Activated CD4-positive, alpha-beta T cell treated with anti-CD3 and anti-CD28 coated beads for 24 hours (primary cell): Measurements from ENCODE around the gene SEMA3F.

Source experiments
- DNase-seq, 2 donors: peaks; one replicate each; pipeline ENCODE4 v3.0.0-alpha.2; 2020; ENCODE audit warnings: low read depth in 2 of 2

The SEMA3F gene

DNA sequence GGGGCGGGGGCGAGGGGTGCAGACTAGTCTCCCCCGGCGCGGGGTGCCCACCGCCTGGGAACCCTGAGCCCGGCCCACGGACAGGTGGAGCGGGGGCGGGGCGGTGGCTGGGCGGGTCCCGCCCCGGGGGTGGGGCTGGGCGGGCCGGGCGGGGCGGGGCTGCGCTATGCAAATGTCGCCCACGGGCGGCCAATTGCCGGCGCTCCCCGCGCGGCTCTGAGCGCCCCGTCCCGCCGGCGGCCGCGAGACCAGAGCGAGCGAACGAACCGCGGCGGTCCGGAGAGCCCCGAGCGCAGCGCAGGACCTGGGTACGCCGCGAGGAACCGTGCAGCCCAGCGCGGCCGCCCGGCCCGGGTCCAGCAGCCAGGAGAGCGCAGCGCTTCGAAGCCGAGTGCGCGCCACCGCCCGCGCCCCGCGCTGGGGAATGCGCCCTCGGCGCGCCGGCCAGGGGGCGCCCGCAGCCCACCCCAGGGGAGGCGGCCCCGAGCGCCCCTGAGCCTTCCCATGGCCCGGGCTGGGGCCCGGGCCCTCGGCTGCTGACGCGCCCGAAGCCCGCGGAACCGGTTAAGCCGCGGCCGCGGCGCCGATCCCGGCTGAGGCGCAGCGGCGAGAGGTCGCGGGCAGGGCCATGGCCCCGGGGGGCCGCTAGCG, at the start of gene SEMA3F:
SEMA3F (plus strand) TSS at position 485 of the 651 bp plus-strand sequence. CDS start 4,299 bp downstream, outside the sequence.
- peak; percentile 39 to 42 for DNase-seq

GRCh38 chr3:50111757-50112156, 43.4 kb upstream of the SEMA3F start:
- DNase-seq = no peak

DNA sequence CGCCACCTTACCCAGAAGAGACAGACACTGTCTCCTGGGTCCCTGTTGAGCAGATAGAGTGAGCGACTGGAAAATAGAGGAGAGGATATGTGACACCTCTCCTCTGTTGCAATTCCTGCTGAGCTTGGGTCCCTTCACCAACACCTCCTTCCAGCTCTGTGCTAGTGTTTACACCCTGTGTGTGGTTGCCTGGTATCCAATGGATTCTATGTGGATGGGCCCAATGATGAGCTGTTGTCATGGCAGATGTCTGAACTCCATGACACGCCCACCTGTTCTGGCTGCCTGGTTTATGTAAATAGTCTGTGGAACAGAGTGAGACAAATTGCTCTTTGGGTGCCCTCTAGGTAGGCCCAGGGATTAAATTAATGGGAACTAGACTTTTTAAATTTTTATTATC, 42.7 kb upstream of the SEMA3F start:
- no peak for DNase-seq

- no peak for DNase-seq
These were observed 38.0 kb upstream of the SEMA3F start for GRCh38 chr3:50117120-50117519.

DNA sequence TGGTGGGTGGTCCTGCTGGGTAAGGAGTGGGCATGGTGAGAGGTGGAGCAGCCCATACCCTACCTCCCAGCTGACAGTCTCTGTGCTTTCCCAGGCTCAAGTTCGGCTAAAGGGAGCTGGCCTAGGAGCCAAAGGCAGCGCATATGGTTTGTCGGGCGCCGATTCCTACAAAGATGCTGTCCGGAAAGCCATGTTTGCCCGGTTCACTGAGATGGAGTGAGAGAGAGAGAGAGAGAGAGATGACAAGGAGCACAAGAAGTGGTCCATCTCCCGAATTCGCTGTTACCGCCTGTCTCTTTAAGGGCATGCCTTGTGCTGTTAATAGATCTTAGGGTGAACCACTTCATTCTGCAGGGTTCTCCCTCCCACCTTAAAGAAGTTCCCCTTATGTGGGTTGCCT, 36.9 kb upstream of the SEMA3F start:
- DNase-seq = no peak

DNA sequence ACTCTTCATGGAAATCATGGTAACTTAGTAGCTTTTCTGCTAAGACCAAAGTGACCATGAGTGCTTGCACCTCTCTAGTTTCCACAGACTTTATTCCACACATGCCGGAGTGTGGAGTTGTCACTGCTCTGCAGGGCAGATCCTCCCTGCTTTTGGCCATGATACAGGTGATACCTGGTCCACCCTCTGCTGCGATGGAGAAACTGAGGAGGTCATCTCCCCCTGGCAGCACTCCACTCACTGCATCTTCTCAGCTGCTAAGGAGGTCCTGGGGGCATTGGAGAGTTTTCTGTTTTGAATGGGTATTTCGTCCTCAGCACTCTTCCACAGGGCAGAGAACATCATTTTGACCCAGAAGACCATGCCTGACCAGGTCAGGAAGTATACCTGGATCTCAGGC, 35.3 kb upstream of the SEMA3F start:
- no peak for DNase-seq

DNA sequence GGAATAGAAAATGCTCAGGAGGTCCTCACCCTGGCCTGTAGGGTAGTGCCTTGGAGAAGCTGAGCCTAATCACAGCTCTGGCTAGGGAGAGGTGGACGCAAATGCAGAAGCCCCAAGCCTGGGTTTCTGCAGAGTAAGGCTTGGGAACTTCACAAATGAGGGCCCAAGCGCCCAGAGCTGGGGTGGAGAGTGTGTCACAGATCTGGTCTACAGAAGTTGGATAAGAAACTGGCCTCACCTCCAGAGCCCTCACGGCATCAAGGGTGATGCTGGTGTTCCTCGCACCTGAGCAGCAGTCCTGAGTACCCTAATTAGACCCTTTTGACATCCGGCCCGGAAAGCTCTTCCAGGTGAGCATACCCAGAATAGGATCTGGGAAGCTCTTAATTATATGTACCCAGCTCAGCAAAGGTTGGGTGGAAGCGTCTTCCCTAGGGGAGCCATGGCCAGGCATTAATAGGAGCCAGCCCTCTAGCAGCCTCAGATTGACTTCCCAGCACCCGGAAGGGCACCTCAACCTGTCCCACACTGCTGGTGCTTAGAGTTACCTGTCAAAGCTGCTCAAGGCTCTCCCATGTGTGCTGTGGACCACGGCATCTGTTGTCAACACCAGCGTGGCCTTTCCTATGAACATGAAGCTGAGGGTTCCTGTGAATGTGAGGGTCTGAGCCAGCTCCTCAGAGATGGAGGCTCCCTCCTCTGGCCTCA, 34.6 kb upstream of the SEMA3F start:
- DNase-seq = no peak

DNA sequence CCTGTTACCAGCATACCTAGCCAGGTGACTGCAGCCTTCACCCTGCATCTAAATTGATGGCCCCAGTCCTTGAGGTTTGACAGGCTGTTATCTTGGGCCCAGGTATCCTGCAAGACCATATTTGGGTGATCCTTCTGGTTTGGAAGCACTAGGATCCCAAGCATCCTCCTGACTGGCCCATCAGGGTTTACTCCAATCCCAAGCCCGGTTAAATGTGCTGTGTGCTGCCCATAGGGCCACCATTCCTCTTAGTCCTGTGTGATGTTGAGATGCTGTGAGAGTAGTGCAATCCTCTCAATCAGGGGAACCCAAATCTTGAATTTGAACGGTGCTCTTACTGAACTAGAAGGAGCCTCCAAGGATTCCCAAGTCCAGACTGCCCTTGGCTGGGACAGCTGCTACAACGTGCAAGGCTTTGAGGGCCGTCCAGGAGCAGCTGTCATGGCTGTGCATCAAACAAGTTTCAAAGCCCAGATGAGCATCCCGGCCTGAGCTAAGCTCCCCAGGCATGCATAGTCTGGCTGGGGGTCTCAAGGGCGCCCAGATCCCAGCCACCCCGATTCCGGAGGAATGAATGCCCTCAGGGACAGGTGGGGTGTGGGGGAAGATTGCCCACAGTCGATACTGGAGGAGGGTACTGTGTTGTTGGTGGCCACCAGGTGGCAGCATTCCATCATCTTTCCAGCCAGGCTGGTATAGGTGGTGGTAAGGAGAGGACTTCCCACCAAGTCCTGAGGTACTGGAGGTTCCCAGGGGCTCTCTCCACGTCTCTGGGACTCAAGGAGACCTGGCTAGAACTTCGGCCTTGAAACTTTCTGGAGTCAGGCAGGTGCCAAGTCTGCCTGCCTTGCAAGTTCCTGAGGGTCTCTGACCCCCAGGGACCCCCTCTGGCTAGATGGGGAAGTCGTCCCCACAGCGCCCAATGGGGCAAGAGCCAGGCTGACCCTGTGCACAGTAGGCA, 33.8 kb upstream of the SEMA3F start:
- peak; percentile 47 to 66 for DNase-seq

DNA sequence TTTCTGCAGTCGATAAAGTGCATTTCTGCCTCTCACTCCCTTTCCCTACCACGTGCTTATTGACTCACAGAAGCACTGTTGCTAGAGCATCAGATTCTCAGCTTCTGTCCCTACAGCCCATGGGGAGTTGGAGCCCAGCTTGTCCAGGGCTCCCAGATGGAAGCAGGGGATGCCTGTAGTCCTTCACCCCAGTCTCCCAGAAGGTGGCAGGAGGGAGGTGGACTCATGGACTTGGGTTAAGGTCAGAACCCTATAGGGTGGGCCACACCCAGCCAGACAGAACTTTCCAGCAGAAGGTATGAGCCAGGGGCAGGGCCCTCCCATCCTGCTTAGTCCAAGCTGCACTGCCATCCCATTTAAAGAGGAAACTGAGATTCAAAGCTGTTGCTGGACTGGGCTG, 33.1 kb upstream of the SEMA3F start:
- DNase-seq = no peak

DNA sequence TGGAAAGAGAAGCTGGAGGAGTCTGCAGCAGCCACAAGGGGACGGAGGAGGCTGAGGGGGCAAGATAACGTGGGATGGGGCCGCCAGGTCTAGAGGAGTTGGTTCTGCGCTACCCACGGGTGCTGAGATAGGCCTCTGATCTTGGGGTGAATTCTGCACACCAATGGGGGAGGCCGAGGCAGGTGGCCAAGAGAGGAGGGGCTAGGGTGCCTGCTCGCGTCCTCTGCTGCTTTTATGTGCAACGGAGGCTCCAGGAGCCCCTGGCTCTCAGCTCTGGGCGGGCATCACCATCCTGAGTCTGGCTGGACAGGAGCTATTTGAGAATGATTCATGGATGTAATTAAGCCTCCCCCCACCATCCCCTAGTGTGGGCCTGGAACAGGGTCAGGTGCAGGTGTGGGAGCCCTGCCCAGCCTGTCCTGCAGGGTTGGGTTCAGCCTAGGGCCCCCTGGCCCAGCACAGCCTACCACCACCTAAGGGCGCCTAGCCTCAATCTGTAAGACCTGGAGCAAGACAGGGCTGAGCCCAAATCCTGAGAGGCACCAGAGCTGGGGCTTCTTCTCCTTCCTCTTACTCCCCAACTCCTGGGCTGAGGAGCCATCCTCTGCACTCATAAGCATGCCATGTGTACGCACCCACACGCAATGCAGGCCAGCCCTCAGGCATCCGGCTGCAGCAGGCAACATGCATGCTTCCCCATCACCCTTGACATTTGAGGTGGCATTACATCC, 32.3 kb upstream of the SEMA3F start:
- no peak for DNase-seq

DNA sequence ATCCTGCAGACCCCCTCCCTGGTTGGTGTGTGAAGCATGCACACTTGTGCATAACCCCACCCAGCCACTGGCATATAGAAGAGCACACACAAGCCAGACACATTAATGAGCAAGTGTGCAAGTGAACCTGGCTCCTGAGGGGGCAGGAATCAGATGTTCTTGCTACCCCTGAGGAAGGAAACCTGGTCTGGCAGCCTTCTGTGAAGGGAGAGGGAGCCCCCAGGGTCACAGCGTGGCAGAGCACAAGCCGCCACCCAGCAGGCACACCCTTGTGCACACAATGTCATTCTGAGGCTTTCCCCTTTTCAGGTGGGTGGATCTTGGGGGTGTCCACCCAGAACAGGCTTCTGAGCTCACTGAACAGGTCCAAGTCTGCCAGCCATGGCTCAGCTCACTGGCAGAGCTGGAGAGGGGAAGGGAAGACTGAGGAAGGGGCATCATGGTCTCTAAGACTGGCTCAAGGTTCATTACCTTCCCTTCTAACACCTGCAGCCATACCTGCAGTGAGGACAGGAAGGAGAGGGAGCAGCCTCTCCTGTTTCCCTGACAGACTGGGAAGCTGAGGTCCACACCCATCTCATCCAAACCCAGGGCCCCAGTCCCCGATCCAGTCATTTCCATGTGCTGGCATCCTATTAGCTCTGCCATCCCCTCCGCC, 31.6 kb upstream of the SEMA3F start:
- no peak for DNase-seq

DNA sequence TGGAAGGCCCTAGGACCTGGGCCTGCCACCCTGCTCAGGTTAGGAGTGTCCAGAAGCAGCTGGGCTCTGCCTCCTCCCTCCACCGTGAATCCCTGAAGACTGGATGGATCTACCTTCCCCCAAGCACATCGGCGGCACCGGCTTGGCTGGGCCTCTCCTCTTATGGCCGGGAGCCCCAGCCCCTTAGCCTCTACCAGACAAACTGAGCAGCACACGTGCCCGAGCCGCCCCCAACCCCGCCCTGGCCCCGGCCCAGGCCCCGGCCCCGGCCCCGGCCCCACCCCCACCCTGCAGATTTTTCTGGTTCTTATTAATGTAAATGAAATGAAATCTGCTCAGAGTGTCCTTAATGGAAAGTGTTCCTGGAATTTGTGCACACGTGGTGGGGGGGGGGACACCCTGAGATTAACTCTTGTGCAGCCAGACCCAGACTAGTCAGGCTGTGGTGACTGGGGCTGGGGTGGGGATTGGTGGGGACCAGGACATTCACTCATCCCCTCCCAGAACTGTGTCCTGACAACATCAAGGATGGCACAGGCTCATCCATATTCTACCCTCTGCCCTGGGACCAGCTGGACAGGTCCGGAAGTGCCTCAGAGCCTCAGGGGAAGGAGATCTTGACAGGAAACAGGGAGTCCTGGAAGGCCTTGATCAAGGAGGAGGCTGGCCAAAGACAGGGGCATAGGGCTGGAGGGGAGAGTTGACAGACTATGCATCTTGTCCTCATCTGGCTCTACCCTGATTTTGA, 30.9 kb upstream of the SEMA3F start:
- no peak for DNase-seq

- no peak for DNase-seq
These were observed 30.3 kb upstream of the SEMA3F start for GRCh38 chr3:50124800-50125178.

DNA sequence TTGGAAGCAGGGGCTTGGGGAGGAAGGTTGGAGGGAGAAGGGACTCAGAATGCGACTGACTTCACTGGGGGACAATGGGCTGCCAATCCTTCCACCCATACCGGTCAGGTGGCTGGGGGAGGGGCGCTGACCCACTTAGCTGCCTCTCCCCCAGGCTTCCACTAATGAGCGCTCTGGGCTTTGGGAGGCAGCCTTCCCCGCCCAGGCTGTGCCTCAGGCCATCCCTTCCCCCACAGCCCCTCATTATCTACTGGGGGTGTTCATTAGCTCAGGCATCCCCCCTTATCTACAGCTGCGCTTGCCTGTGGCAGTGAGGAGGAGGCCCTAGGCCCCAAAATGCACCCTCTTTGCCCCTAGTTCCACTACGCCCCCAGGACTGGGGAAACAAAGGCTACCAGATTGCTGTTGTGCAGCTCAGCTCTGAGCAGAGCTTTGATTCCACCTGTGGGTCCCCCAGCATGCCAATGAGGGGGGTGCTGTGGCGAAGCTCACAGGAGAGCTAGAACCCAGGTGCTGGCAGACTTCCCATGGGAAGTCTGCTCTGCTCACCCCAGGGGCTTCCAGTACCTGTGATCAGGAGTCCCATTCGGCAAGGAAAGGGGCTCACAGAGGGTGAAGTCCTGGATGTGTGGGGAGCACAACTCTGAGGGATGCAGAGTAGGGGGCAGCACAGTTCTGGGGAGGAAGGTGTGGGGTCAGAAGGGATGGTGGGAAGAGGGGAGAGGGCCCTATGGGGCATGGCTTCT, 29.4 kb upstream of the SEMA3F start:
- no peak for DNase-seq

DNA sequence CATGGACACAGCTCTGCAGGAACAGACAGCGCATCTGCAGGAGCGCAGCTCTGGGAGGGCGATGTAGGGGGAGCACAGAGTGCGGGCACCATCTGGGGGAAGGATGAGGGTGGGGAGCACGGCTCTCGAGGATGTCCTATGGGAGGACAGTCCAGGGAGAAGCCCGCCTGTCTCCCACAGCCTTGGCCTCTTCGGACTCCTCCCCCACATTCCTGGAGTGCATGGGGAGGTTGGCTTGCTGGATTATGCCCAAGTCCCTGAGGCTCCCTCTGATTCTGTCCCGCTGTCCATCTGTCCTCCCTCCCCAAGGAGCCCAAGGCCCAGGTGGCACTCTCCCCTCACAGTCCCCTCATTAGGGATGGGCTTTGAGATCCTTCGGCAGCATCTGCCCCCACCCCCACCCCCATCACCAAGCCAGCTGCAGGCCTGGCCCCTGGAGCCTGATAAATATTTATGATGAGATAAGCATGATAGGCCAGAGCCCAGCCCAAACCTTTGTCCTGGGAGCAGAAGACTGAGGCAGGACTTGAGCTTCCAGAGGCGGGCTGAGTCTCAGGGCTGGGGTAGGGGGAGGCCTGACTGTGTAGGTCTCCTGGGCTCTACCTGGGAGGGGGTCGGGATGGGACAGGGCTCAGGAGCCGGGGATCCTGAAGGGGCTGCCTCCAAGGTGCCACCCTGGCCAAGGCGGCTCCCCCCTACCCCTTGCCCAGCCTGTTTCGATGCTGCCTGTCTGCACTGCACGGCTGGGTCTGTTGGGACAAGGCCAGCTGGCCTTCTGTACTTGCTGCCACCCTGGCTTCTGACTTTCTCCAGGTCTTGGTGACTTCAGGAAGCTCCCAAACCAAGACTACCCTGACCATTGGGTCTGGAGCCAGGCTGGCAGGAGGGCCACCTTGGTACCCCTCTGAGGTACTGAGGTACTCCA, 28.6 kb upstream of the SEMA3F start:
- DNase-seq = no peak

DNA sequence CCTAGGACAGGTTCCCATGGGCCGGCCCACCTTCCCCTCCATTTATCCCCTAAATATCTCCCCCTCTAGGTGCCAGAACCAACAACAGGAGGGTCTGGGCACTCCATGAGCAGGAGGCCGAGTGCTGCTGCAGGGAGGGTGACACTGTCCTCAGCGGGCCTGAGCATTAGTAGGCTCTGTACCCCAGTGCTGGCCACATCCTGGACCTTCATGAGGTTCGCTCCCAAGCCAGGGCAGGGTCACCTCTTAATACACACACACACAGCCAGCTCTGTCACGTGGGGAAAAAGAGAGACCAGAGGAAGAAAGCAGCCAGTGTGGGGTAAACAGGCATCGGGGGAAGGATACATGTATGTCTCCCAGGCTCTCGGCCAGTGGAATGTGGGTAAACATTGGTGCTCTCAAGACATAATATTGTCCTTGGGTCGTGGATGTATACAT, 27.9 kb upstream of the SEMA3F start:
- DNase-seq = no peak

- DNase-seq = no peak
These were observed 27.1 kb upstream of the SEMA3F start for GRCh38 chr3:50128001-50128400.

DNA sequence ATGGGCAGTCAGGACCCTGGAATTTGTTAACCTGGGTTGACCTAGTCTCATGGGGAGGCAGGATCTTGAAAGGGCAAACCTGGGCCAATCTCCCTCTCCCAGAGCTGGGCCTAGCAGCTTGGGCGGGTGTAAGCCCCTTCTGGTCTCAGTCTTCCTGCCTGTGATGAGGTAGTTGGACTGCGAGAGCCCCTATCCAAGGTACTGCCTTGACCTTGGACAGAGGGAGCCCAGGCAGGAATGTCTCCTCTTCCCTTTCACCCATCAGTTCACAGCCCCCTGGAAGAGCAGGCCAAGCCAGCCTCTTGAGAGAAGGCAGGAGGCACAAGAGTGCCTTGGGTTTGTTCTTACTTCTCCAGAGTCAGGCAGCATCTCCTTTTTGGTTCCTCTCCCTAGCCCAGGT, 24.7 kb upstream of the SEMA3F start:
- no peak for DNase-seq
